GM21717 (cell line): Measurements from ENCODE around the gene AFF3.

Experiments
- ATAC-seq: cut with Tn5 transposase; IDR thresholded peaks from one replicate; pipeline ENCODE4 v1.9.1; 2021; ENCODE audit warnings: mild to moderate bottlenecking, moderate library complexity; ENCODE audit not compliant: unreplicated experiment

AFF3 gene

GRCh38 chr2:100043891-100044255 lies 98.5 kb downstream of the AFF3 start:
- no peak for ATAC-seq

- no peak for ATAC-seq
Observed at GRCh38 chr2:100043081-100043890, 99.1 kb downstream of the AFF3 start.

- no peak for ATAC-seq
Observed at GRCh38 chr2:100042562-100042961, 99.8 kb downstream of the AFF3 start.

GRCh38 chr2:100041946-100042345 lies 100.4 kb downstream of the AFF3 start:
- ATAC-seq, result no peak

GRCh38 chr2:100041385-100041784 lies 101.0 kb downstream of the AFF3 start:
- ATAC-seq, result no peak

GRCh38 chr2:100040906-100041305 lies 101.5 kb downstream of the AFF3 start:
- ATAC-seq, result no peak

GRCh38 chr2:100039291-100039980 lies 103.0 kb downstream of the AFF3 start:
- no peak for ATAC-seq

GRCh38 chr2:100038011-100038410 lies 104.4 kb downstream of the AFF3 start:
- no peak for ATAC-seq

GRCh38 chr2:100036793-100037192 lies 105.6 kb downstream of the AFF3 start:
- ATAC-seq, result no peak

- ATAC-seq, result no peak
Observed at GRCh38 chr2:100036026-100036425, 106.4 kb downstream of the AFF3 start.

- ATAC-seq, result no peak
Observed at GRCh38 chr2:100034431-100034830, 108.0 kb downstream of the AFF3 start.

- no peak for ATAC-seq
Observed at GRCh38 chr2:100033976-100034375, 108.4 kb downstream of the AFF3 start.

GRCh38 chr2:100031604-100032003 lies 110.8 kb downstream of the AFF3 start:
- no peak for ATAC-seq

GRCh38 chr2:100029460-100029859 lies 112.9 kb downstream of the AFF3 start:
- no peak for ATAC-seq

- no peak for ATAC-seq
Observed at GRCh38 chr2:100021791-100022340, 120.5 kb downstream of the AFF3 start.

- no peak for ATAC-seq
Observed at GRCh38 chr2:100019499-100019898, 122.9 kb downstream of the AFF3 start.

- no peak for ATAC-seq
Observed at GRCh38 chr2:100018341-100019193, 123.8 kb downstream of the AFF3 start.

- ATAC-seq, result no peak
Observed at GRCh38 chr2:100017633-100018032, 124.8 kb downstream of the AFF3 start.

- ATAC-seq, result no peak
Observed at GRCh38 chr2:100016756-100017155, 125.6 kb downstream of the AFF3 start.

- ATAC-seq, result no peak
Observed at GRCh38 chr2:100015849-100016248, 126.5 kb downstream of the AFF3 start.
